ENCODE results near the gene GCSH. TPM values are rescaled to one million over a fixed set of nuclear protein-coding genes. Genes with fewer than 3 reads are reported as not detected.
"Not testable (repeated sequence)": the region's sequence is repeated elsewhere in the genome, so short reads cannot be mapped to it uniquely, and the experiment has no call there.

Gene GCSH
- 35.2 TPM for total RNA-seq
- long read RNA-seq, transcript GCSH-201 (5 exons, 1,597 nt): major isoform, 14 of 14 reads
- long read RNA-seq, partial matches to known transcripts: 0 of 14 reads
- long read RNA-seq, other reads (novel, unspliced or antisense): 0 of 14 reads

GRCh38 chr16:81095953-81096714 is at the start of gene GCSH:
Gene GCSH (minus strand): TSS chr16:81096395. CDS start chr16:81096278, 117 bp downstream.
- DNase-seq (ENCODE audit: low spot score): peak; percentile 100
- intact Hi-C loops (cut with DNase I): loop anchor here (5.0 to 10.0 kb wide), 3 partner anchors 59 to 219 kb away; partner anchors contain the start of genes ATMIN and GAN

DNA sequence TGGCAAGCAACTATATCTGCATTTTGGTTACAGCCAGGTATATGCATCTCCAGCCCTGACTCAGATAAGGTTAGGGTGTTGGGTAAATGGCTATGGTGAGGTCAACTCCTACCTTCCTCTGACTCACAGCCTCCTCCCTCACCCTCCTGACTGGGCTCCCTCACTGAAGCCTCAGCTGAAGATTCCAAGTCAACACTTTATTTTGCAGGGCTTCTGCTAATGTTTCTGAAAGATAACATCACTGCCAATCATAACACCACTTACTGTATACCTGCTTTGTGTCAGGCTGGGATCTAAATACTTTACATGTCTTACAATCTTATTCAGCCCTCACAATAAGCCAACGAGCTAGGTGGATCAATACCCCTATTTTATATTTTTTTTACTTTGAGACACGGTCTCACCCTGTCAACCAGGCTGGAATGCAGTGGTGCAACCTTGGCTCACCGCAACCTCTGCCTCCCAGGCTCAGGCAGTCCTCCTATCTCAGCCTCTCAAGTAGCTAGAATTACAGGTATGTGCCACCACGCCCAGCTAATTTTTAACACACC is 47.8 kb upstream of the GCSH start:
- intact Hi-C loops (cut with DNase I): no loop called here
- DNase-seq (ENCODE audit: low spot score): no peak

- no peak for DNase-seq (ENCODE audit: low spot score)
- intact Hi-C loops (cut with DNase I): no loop called here
Measured at GRCh38 chr16:81142864-81143263, 46.7 kb upstream of the GCSH start.

DNA sequence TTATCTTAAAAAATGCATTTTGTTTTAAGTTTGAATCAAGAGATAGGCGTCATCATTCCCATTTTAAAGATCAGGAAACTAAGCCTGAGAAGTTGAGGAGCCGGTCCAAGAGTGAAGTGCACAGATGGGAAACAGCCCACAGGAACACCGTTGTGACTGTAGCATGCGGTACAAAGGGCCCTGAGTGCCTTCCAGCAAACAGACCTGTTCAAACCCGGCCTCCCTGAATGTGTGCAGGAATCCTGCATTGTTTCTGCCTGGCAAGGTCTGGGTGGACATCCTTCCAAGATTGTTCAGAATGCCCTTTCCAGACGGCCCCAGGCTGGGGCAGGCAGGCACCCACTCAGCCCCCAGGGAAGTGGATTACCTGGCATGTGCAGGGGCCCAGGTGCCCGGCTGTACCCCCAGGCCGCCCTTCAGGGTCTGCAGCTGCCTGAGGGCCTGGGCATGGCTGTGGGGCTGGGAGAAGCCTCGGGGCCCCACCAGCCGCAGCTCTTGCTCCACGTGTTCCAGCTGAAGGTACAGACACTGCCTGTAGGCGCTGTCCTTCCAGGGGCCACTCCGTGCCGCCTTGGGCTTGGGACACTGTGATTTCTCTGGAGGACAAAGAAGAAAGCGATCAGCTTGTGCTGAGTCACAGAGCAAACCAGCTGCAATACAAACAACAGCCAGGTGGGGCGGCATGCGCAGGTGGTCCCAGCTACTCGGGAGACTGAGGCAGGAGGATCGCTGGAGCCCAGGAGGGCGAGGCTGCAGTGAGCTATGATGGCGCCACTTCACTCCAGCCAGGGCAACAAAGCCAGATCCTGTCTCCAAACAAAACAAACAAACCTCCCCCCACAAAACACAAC is 45.0 kb upstream of the GCSH start:
- intact Hi-C loops (cut with DNase I): no loop called here
- no peak for DNase-seq (ENCODE audit: low spot score)

DNA sequence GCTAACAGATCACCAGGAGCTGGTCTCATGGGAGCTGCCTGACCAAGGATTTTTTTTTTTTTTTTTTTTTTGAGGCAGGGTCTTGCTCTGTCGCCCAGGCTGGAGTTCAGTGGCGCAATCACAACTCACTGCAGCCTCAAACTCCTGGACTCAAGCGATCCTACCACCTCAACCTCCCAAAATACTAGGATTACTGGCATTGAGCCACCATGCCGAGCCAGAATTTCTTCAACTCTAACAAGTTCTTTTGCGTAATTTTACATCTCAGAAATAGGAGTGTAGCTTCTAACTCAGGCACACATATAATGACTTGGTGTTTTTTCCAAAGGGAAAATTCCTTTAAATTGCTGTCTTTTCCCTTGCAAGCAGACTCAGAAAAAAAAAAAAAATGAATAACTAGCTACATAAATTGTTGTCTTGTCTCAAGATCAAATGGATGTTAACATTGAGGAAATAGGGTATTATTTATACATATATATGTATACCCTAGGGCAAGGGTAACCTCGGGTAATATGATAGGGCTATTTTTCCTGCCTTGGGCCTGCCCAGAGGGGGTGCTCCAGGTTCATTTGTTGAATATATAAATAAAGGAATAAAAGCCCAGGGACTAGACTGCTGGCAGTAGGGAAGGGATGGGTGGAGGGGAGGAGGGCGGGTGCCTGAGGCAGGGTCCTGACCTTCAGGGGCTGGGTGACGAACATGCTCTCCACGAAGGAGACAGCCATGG is 42.8 kb upstream of the GCSH start:
- intact Hi-C loops (cut with DNase I): no loop called here
- no peak for DNase-seq (ENCODE audit: low spot score)

GRCh38 chr16:81137754-81138153 is 41.6 kb upstream of the GCSH start:
- DNase-seq (ENCODE audit: low spot score): no peak
- intact Hi-C loops (cut with DNase I): no loop called here

DNA sequence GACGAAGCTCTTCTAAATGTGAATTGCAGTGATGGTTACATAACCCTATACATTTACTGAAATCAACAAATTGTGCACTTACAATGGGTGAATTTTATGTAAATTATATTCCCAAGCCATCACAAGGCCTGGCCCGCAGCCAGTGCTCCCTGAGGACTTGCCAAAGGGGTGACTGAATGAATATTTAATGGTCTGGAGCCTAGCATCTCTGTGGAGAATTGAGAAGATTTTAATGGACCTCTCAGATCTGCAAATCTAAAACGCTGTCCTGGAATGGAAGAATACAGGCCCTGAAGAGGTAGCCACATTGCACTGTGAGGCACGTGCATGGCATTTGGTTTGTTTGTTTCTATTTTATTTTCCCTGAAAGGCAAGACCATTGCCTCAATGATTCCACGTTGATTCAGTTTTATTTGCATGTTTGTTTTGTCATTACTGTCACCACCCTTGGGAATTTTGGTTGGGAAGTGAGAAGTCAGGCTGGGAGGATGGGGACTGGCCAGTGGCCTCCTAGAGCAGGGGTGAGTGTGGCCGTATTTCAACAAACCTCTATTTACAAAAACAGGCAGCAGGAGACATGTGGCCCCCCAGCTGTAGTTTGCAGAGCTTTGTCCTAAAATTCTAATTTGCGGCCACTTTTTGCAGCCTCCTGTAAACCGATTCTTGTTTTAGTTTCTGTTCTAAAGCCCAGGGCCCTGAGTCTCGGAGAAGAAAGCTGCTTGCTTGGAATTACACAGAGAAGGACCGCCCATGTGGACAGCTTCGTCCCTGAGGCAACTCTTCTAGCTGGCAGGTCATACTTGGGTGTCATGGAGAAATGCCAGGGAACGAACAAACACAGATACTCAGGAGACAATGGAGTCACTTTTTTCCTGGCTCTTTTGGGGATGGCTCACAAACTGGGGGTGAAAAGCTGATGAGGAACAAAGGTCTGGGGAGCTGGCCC is 40.5 kb upstream of the GCSH start:
- DNase-seq (ENCODE audit: low spot score): no peak
- intact Hi-C loops (cut with DNase I): no loop called here

DNA sequence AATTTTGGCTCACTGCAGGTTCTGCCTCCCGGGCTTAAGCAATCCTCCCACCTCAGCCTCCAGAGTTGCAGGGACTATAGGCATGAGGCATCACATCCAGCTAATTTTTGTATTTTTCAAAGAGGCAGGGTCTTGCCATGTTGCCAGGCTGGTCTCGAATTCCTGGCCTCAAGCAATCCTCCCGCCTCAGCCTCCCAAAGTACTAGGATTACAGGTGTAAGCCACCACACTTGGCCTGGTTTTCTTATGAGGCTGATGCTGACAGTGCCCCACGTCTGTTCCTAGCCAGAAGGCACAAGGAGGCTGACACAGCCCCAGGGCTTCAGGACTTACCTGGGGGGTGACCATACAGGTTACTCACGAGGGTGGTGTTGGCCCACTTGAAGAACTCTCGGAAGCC is 33.9 kb upstream of the GCSH start:
- DNase-seq (ENCODE audit: low spot score): no peak
- intact Hi-C loops (cut with DNase I): no loop called here

- intact Hi-C loops (cut with DNase I): no loop called here
- no peak for DNase-seq (ENCODE audit: low spot score)
Measured at GRCh38 chr16:81128726-81129524, 32.7 kb upstream of the GCSH start.

- intact Hi-C loops (cut with DNase I): no loop called here
- no peak for DNase-seq (ENCODE audit: low spot score)
Measured at GRCh38 chr16:81127051-81127450, 30.9 kb upstream of the GCSH start.

DNA sequence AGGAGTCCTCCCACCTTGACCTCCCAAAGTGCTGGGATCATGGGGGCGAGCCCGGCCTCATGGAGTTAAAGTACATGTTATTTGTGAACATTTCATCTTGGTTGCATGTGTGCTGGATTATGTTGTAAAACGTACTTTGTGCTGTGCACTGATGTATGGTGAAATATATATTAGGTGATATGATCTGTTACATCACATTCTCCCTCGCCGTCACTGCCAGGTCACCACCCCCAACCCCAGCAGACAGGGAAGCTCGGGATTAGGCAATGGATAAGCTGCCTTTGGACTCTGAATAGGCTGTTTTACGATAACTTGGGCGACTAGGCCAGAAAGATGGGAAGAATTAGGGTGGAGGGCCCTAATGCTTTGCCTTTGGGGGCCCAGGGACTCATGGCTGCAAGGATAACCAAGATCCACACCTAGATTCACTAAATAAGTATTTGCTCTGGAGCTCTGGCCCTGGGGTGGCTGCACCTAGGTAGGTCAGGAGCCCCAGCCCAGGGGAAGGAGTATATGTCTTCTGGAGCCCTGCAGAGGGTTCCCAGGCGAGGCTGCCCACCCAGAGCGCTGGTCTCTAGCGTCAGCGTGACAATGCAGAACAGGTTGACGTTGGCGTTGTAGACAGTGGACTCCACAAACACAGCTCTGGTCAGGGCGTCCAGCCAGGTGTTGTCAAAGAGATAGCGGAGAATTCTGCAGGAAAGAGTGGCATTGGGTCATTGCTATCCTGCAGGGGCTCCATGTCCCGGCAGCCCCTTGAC is 27.1 kb upstream of the GCSH start:
- DNase-seq (ENCODE audit: low spot score): no peak
- intact Hi-C loops (cut with DNase I): no loop called here

GRCh38 chr16:81121474-81121990 is 25.3 kb upstream of the GCSH start:
- no peak for DNase-seq (ENCODE audit: low spot score)
- intact Hi-C loops (cut with DNase I): no loop called here

- no peak for DNase-seq (ENCODE audit: low spot score)
- intact Hi-C loops (cut with DNase I): no loop called here
Measured at GRCh38 chr16:81117436-81117835, 21.2 kb upstream of the GCSH start.

- DNase-seq (ENCODE audit: low spot score): no peak
- intact Hi-C loops (cut with DNase I): no loop called here
Measured at GRCh38 chr16:81116285-81116684, 20.1 kb upstream of the GCSH start.

DNA sequence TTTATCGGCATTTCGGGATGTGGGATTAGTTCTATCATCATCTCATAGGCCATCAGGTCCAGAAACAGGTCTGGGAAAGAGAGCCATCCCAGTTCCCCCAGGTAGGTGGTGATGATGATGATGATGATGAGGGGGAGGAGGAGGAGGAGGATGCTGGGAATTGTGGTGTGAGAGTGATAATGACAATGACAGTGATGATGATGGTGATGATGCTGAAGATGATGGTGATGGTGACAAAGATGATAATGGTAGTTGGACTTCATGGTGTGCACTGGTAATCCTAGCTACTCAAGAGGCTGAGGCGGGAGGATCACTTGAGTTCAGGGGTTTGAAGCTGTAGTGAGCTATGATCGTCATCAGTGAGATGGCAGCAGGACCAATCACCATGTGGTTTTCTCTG is 16.3 kb upstream of the GCSH start:
- intact Hi-C loops (cut with DNase I): no loop called here
- no peak for DNase-seq (ENCODE audit: low spot score)

- intact Hi-C loops (cut with DNase I); DNase-seq (ENCODE audit: low spot score): not testable (repeated sequence)
Measured at GRCh38 chr16:81109274-81109673, 13.1 kb upstream of the GCSH start.

- no peak for DNase-seq (ENCODE audit: low spot score)
- intact Hi-C loops (cut with DNase I): no loop called here
Measured at GRCh38 chr16:81107511-81107910, 11.3 kb upstream of the GCSH start.
